Stimulated activated CD4-positive, alpha-beta T cell treated with anti-CD3 and anti-CD28 coated beads, Interleukin-15, amount 100 ng/mL, for 24 hours (primary cell): Measurements from ENCODE around the gene PLEKHA5.
"Not testable (repeated sequence)": the region's sequence is repeated elsewhere in the genome, so short reads cannot be mapped to it uniquely, and the experiment has no call there.

ENCODE experiments used
- DNase-seq: peaks from one replicate; pipeline ENCODE4 v3.0.0-alpha.2; 2020

Gene PLEKHA5

GRCh38 chr12:19351346-19351745 lies 221.8 kb downstream of the PLEKHA5 start:
- no peak for DNase-seq

GRCh38 chr12:19369691-19370148 lies 240.2 kb downstream of the PLEKHA5 start:
- DNase-seq = no peak

GRCh38 chr12:19373586-19373985 lies 244.1 kb downstream of the PLEKHA5 start:
- DNase-seq = no peak

GRCh38 chr12:19375888-19376287 lies 246.4 kb downstream of the PLEKHA5 start:
- DNase-seq = no peak

GRCh38 chr12:19376691-19377090 lies 247.2 kb downstream of the PLEKHA5 start:
- DNase-seq = no peak

GRCh38 chr12:19382111-19382526 lies 252.6 kb downstream of the PLEKHA5 start:
- DNase-seq = peak; percentile 60

- DNase-seq = no peak
These were observed 253.0 kb downstream of the PLEKHA5 start for GRCh38 chr12:19382563-19382962.

GRCh38 chr12:19387161-19387560 lies 257.6 kb downstream of the PLEKHA5 start:
- no peak for DNase-seq

GRCh38 chr12:19388131-19388549 lies 258.6 kb downstream of the PLEKHA5 start:
- no peak for DNase-seq

GRCh38 chr12:19390051-19390598 lies 260.6 kb downstream of the PLEKHA5 start:
- DNase-seq = no peak

GRCh38 chr12:19392644-19393043 lies 263.1 kb downstream of the PLEKHA5 start:
- DNase-seq = not testable (repeated sequence)

- DNase-seq = no peak
These were observed 264.9 kb downstream of the PLEKHA5 start for GRCh38 chr12:19394385-19394784.

GRCh38 chr12:19397534-19397933 lies 268.0 kb downstream of the PLEKHA5 start:
- no peak for DNase-seq

GRCh38 chr12:19398376-19399363 lies 269.1 kb downstream of the PLEKHA5 start:
- DNase-seq = no peak

- not testable (repeated sequence) for DNase-seq
These were observed 271.2 kb downstream of the PLEKHA5 start for GRCh38 chr12:19400649-19401285.

- no peak for DNase-seq
These were observed 272.7 kb downstream of the PLEKHA5 start for GRCh38 chr12:19402211-19402610.

- no peak for DNase-seq
These were observed 273.4 kb downstream of the PLEKHA5 start for GRCh38 chr12:19402743-19403431.

- DNase-seq = peak; percentile 10
These were observed 274.8 kb downstream of the PLEKHA5 start for GRCh38 chr12:19404242-19404880.

GRCh38 chr12:19409376-19409775 lies 279.8 kb downstream of the PLEKHA5 start:
- no peak for DNase-seq

GRCh38 chr12:19410211-19410610 lies 280.7 kb downstream of the PLEKHA5 start:
- DNase-seq = no peak

- DNase-seq = no peak
These were observed 281.2 kb downstream of the PLEKHA5 start for GRCh38 chr12:19410629-19411185.
